ENCODE data around the gene MYO18B. TPM values are rescaled to one million over a fixed set of nuclear protein-coding genes. Genes with fewer than 3 reads are reported as not detected.

Gene MYO18B
- total RNA-seq, 1 donor from 2014 or later, result 1.1 TPM

GRCh38 chr22:25718135-25718840 lies 23.7 kb upstream of the MYO18B start:
- no peaks in the 10 kb centered on the region for H3K27me3 Mint-ChIP-seq (ENCODE audit: insufficient read depth)

DNA sequence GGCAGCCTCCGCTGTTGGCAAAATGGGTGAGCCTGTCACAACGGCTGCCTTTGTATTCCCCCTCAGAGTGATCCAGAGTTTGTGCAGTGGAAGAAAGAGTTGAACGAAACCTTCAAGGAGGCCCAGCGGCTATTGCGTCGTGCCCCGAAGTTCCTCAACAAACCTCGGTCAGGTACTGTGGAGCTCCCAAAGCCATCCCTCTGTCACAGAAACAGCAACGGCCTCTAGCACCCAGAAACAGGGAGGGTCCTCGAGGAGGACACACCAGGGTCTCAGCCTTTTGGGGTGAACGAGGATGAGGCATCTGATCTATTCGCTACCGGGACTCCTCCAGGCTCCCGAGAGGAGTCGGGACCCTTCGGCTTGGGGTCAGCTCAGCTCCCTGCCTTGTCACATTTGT lies 19.8 kb upstream of the MYO18B start:
- Mint-ChIP-seq H3K9me3 (no peaks in the 10 kb centered on the region), H3K27ac (no peak overlapping the region), H3K36me3 (ENCODE audit: low read depth) (peaks cover 43% of the 10 kb centered on the region), H3K27me3 (ENCODE audit: insufficient read depth) (no peaks in the 10 kb centered on the region), H3K4me1 (ENCODE audit: low read depth) (peaks cover 35% of the 10 kb centered on the region), H3K4me3 (no peak overlapping the region)
- DNase-seq (ENCODE audit: low spot score), result no peak
- intact Hi-C loops (cut with micrococcal nuclease), result no loop called here

More at GRCh38 chr22:25718135-25718840, 23.7 kb upstream of the MYO18B start:
- Mint-ChIP-seq H3K27ac (no peak overlapping the region), H3K36me3 (ENCODE audit: low read depth) (peaks cover 51% of the 10 kb centered on the region), H3K4me1 (ENCODE audit: low read depth) (peaks cover 32% of the 10 kb centered on the region), H3K4me3 (no peak overlapping the region), H3K9me3 (no peaks in the 10 kb centered on the region)
- no peak for DNase-seq (ENCODE audit: low spot score)
- intact Hi-C loops (cut with micrococcal nuclease), result no loop called here

GRCh38 chr22:25722626-25723025 lies 19.4 kb upstream of the MYO18B start:
- no peaks in the 10 kb centered on the region for H3K9me3 Mint-ChIP-seq
- H3K27me3 Mint-ChIP-seq (ENCODE audit: insufficient read depth), result no peaks in the 10 kb centered on the region
- H3K4me3 Mint-ChIP-seq, result no peak overlapping the region
- H3K27ac Mint-ChIP-seq, result no peak overlapping the region
- peaks cover 31% of the 10 kb centered on the region for H3K4me1 Mint-ChIP-seq (ENCODE audit: low read depth)
- DNase-seq (ENCODE audit: low spot score), result no peak
- peaks cover 42% of the 10 kb centered on the region for H3K36me3 Mint-ChIP-seq (ENCODE audit: low read depth)
- intact Hi-C loops (cut with micrococcal nuclease), result no loop called here

- no peak overlapping the region for H3K4me3 Mint-ChIP-seq
- H3K27ac Mint-ChIP-seq, result peak overlapping the region; percentile 90
- peaks cover 33% of the 10 kb centered on the region for H3K36me3 Mint-ChIP-seq (ENCODE audit: low read depth)
- no peaks in the 10 kb centered on the region for H3K9me3 Mint-ChIP-seq
- H3K27me3 Mint-ChIP-seq (ENCODE audit: insufficient read depth), result no peaks in the 10 kb centered on the region
- intact Hi-C loops (cut with micrococcal nuclease), result loop anchor here (1.0 kb wide), 2 partner anchors 24 to 264 kb away; no protein-coding TSS in a partner anchor
- peaks cover 41% of the 10 kb centered on the region for H3K4me1 Mint-ChIP-seq (ENCODE audit: low read depth)
- DNase-seq (ENCODE audit: low spot score), result no peak
Measured at GRCh38 chr22:25726241-25726640, 15.7 kb upstream of the MYO18B start.

GRCh38 chr22:25728071-25728470 lies 13.9 kb upstream of the MYO18B start:
- intact Hi-C loops (cut with micrococcal nuclease), result no loop called here

GRCh38 chr22:25729016-25729995 lies 12.7 kb upstream of the MYO18B start:
- H3K27ac Mint-ChIP-seq, result no peak overlapping the region
- H3K4me3 Mint-ChIP-seq, result no peak overlapping the region
- H3K36me3 Mint-ChIP-seq (ENCODE audit: low read depth), result peaks cover 21% of the 10 kb centered on the region
- peaks cover 43% of the 10 kb centered on the region for H3K4me1 Mint-ChIP-seq (ENCODE audit: low read depth)
- peaks cover 4% of the 10 kb centered on the region for H3K9me3 Mint-ChIP-seq
- no peaks in the 10 kb centered on the region for H3K27me3 Mint-ChIP-seq (ENCODE audit: insufficient read depth)
- DNase-seq (ENCODE audit: low spot score), result no peak
- intact Hi-C loops (cut with micrococcal nuclease), result no loop called here

More at GRCh38 chr22:25728071-25728470, 13.9 kb upstream of the MYO18B start:
- DNase-seq (ENCODE audit: low spot score), result no peak
- H3K4me1 Mint-ChIP-seq (ENCODE audit: low read depth), result peaks cover 40% of the 10 kb centered on the region
- H3K4me3 Mint-ChIP-seq, result no peak overlapping the region
- no peaks in the 10 kb centered on the region for H3K27me3 Mint-ChIP-seq (ENCODE audit: insufficient read depth)
- H3K9me3 Mint-ChIP-seq, result no peaks in the 10 kb centered on the region
- H3K27ac Mint-ChIP-seq, result no peak overlapping the region
- peaks cover 26% of the 10 kb centered on the region for H3K36me3 Mint-ChIP-seq (ENCODE audit: low read depth)

- intact Hi-C loops (cut with micrococcal nuclease), result loop anchor here (1.0 to 2.0 kb wide), 4 partner anchors 15 to 63 kb away; no protein-coding TSS in a partner anchor
- DNase-seq (ENCODE audit: low spot score), result no peak
- Mint-ChIP-seq H3K4me1 (ENCODE audit: low read depth) (peaks cover 64% of the 10 kb centered on the region), H3K4me3 (no peak overlapping the region), H3K27ac (peak overlapping the region; percentile 98), H3K9me3 (peaks cover 4% of the 10 kb centered on the region), H3K27me3 (ENCODE audit: insufficient read depth) (peaks cover 2% of the 10 kb centered on the region), H3K36me3 (ENCODE audit: low read depth) (peaks cover 20% of the 10 kb centered on the region)
Measured at GRCh38 chr22:25735650-25736049, 6.3 kb upstream of the MYO18B start.

GRCh38 chr22:25736378-25737011 lies 5.5 kb upstream of the MYO18B start:
- peak overlapping the region; percentile 71 for H3K4me3 Mint-ChIP-seq
- H3K27me3 Mint-ChIP-seq (ENCODE audit: insufficient read depth), result peaks cover 2% of the 10 kb centered on the region
- peaks cover 4% of the 10 kb centered on the region for H3K9me3 Mint-ChIP-seq
- H3K27ac Mint-ChIP-seq, result peak overlapping the region; percentile 98
- DNase-seq (ENCODE audit: low spot score), result peak; percentile 71
- H3K36me3 Mint-ChIP-seq (ENCODE audit: low read depth), result peaks cover 19% of the 10 kb centered on the region
- intact Hi-C loops (cut with micrococcal nuclease), result loop anchor here (1.0 to 2.0 kb wide), 4 partner anchors 14 to 64 kb away; no protein-coding TSS in a partner anchor
- H3K4me1 Mint-ChIP-seq (ENCODE audit: low read depth), result peaks cover 64% of the 10 kb centered on the region

- no peak for DNase-seq (ENCODE audit: low spot score)
- Mint-ChIP-seq H3K9me3 (no peaks in the 10 kb centered on the region), H3K27ac (no peak overlapping the region), H3K36me3 (ENCODE audit: low read depth) (peaks cover 20% of the 10 kb centered on the region), H3K27me3 (ENCODE audit: insufficient read depth) (peaks cover 2% of the 10 kb centered on the region), H3K4me1 (ENCODE audit: low read depth) (peaks cover 64% of the 10 kb centered on the region), H3K4me3 (no peak overlapping the region)
- intact Hi-C loops (cut with micrococcal nuclease), result no loop called here
Measured at GRCh38 chr22:25739659-25740344, 2.2 kb upstream of the MYO18B start.

DNA sequence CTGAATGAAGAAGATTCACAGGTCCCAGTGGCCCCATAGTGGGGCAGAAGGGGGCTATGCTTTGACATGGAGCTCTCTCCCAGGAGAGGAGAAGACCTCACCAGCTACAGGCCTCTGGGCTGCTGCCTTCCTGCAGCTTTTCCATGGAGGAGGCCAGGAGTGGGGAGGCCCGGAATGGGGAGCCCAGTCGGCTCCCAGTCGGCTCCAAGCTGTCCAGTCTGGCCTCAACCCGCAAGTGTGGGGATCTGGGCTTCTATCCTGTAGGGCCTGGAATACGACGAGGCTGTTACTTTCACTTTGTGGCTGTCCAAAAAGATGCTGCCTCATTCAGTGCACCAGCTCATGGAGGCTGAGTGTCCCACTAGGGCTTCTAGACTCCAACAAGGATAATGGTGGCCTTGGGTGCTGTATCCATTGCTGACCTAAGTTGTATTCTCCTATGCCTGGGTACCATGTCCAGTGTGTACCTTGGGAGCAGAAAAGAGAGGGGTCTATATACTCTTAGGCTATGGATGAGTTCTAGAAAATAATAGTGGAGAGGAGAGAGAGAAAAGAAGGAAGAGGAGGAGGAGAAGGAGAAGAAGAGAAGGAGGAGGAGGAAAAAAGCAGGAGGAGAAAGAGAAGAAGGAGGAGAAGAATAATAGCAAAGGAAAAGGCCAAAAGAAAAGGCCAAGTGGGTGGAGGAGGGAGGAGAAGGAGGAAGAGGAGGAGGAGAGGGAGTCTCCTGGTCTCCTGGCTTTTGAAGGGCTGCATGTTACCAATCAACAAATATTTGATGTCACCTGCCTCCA lies 1.1 kb downstream of the MYO18B start:
- DNase-seq (ENCODE audit: low spot score), result no peak
- no peaks in the 10 kb centered on the region for H3K27me3 Mint-ChIP-seq (ENCODE audit: insufficient read depth)
- H3K4me1 Mint-ChIP-seq (ENCODE audit: low read depth), result peaks cover 64% of the 10 kb centered on the region
- H3K36me3 Mint-ChIP-seq (ENCODE audit: low read depth), result peaks cover 24% of the 10 kb centered on the region
- peak overlapping the region; percentile 84 for H3K27ac Mint-ChIP-seq
- intact Hi-C loops (cut with micrococcal nuclease), result no loop called here
- peaks cover 6% of the 10 kb centered on the region for H3K9me3 Mint-ChIP-seq
- H3K4me3 Mint-ChIP-seq, result peak overlapping the region; percentile 35

GRCh38 chr22:25744694-25745093 lies 2.7 kb downstream of the MYO18B start:
- H3K27ac Mint-ChIP-seq, result peak overlapping the region; percentile 44
- peaks cover 12% of the 10 kb centered on the region for H3K9me3 Mint-ChIP-seq
- peaks cover 26% of the 10 kb centered on the region for H3K36me3 Mint-ChIP-seq (ENCODE audit: low read depth)
- peaks cover 67% of the 10 kb centered on the region for H3K4me1 Mint-ChIP-seq (ENCODE audit: low read depth)
- no peaks in the 10 kb centered on the region for H3K27me3 Mint-ChIP-seq (ENCODE audit: insufficient read depth)
- no peak for DNase-seq (ENCODE audit: low spot score)
- H3K4me3 Mint-ChIP-seq, result no peak overlapping the region
- intact Hi-C loops (cut with micrococcal nuclease), result loop anchor here (5.0 kb wide), 3 partner anchors 122 to 667 kb away; no protein-coding TSS in a partner anchor

All from activated T-helper 1 cell treated with anti-CD3 and anti-CD28 coated beads, Interleukin-12 subunit alpha, Interleukin-12 subunit beta, Interleukin-2, Interleukin-4 antibody, amounts not matched to agents 30 ng/mL and 10 ng/mL and 1 ng/mL, durations not matched to agents 14 hours and 24 hours and 36 hours (primary cell).